IPS-18c (cell line): Measurements from ENCODE around the gene UBE2D1.
"Not testable (repeated sequence)": the region's sequence is repeated elsewhere in the genome, so short reads cannot be mapped to it uniquely, and the experiment has no call there.

Experiments used
- H3K4me3 ChIP-seq: 2 replicates; pipeline ENCODE4 v1.7.0; 2013; ENCODE audit warnings: low read depth, mild to moderate bottlenecking, low read length, moderate library complexity; ENCODE audit not compliant: insufficient read depth
- H3K9me3 ChIP-seq: one replicate; pipeline ENCODE4 v1.6.1; 2013; ENCODE audit warnings: mild to moderate bottlenecking, low read length, moderate library complexity; ENCODE audit not compliant: control insufficient read depth, insufficient read depth

UBE2D1 gene

DNA sequence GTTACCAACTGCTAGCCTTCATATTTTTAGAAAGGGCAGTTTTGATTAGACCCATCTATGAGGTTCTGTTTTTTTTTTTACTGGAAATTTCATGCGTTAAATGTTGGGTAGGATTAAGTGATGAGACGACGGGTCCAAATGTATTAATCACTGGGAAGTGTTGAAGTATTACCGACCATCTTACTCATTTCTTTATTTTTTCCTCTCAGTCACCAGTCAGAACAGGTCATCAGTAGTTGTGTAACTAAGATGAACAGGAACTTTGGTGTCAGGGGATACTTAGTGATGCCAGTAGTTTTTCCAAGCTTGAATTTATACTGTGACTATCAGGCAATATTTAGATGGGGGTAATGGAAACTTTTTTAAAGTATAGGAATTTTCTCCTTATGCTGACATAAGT is 64.6 kb downstream of the UBE2D1 start:
- Histone ChIP-seq H3K9me3 (no peaks in the 10 kb centered on the region), H3K4me3 (no peak overlapping the region)

GRCh38 chr10:58400609-58401008 is 65.8 kb downstream of the UBE2D1 start:
- H3K4me3 ChIP-seq: no peak overlapping the region
- no peaks in the 10 kb centered on the region for H3K9me3 ChIP-seq

DNA sequence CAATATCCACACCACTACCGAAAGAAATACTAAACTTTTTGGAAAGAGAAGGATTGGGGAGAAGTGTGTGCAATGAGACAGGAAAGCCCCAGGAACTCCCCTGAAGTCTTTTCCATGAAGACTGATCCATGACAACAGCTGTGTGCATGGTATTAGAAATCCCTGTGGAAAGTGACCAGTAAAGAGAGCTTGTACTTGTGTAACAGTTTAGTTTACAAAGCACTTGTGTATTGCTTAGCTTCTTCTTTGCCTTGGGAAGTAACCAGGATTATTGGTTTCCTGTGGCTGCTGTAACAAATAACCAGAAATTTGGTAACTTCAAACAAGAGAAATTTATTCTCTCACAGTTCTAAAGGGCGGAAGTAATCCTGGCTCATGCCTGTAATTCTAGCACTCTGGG is 69.2 kb downstream of the UBE2D1 start:
- Histone ChIP-seq H3K9me3 (no peaks in the 10 kb centered on the region), H3K4me3 (no peak overlapping the region)

DNA sequence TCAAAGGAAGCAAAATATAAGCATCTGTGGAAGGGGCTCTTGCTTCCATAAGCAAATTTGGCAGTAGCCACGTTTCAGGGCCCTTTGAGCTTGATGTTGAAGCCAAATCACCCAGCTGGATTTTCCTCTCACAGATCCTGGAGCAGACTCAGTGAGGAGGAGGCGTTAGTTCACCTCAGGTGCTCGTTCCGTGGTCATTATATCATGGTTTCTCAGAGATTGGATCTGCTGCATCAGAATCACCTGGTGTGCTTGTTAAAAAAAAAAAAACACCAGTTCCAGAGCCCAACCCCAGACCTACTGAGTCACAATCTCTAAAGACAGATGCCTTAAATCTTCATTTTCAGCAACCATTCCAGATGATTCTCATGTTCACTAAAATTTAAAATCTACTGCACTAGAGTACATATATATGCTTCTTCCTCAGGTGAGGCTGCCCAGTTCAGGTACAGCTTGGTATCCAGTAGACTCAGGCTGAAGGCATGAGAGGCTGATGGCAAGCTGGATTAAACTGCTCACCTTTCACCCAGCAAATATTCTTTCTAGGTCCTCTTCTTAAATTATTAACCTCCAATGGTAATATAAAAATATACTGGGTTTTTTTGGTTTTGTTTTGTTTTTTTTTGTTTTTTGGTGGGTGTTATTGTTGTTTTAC is 75.3 kb downstream of the UBE2D1 start:
- H3K4me3 ChIP-seq: no peak overlapping the region
- H3K9me3 ChIP-seq: no peaks in the 10 kb centered on the region

- H3K9me3 ChIP-seq: no peaks in the 10 kb centered on the region
- H3K4me3 ChIP-seq: no peak overlapping the region
Measured at GRCh38 chr10:58412502-58412961, 77.7 kb downstream of the UBE2D1 start.

DNA sequence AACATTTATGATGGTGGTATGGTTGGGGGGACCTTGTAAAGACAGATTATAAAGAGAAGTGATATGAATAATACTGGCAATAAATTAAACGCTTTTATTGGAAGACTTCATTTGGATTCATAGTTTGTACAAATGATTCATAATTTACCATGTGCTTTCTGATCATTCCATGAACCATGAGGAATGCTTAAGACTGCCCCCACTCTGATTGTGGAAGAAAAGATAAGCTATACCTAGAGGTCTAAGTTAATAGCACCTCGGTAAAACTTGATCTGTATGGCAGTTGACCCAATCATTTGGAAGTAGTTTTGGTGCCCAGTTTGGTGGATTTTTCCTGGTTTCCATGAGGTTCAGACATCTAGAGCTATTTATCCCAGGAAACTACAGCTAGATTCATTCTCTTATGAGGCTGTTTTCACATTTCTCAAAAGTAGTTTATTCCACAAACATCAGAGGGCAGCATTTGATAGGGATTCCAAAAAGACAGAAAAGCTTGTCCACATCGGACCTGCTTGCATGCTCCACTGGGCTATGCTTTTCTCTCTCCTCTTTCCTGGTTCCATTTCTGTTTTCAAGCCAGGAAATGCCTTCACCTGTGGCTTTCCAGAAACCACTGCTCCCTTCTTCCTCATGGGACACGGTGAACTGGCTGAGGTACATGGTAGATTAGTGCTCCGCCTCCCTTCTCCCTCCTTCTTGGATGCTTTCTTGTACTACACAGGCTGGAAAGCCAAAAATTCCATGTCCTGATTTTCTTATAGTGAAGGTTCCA is 79.7 kb downstream of the UBE2D1 start:
- no peak overlapping the region for H3K4me3 ChIP-seq

DNA sequence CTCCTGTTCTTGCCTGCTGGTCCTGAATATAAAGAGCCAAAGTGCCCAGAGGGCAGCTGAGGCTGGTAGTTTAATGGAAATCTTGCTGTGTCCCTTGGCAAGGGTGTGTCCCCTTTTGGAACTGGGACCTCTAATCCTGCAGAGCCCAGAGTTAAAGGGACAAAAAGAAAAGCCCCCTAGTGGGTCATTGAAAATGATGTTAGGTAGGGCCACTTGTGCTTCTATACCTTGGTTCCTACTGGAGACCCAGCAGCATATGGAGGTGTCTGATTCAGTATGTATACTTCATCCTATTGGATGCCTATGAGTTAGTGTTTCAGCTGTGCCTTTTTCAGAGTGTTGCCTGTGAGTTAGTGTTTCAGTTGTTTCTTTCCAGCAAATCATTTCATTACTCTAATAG is 81.0 kb downstream of the UBE2D1 start:
- Histone ChIP-seq H3K9me3 (no peaks in the 10 kb centered on the region), H3K4me3 (no peak overlapping the region)

More for the DNA sequence above, 79.7 kb downstream of the UBE2D1 start:
- no peaks in the 10 kb centered on the region for H3K9me3 ChIP-seq

- H3K9me3 ChIP-seq: not testable (repeated sequence)
Measured at GRCh38 chr10:58417902-58418301, 83.1 kb downstream of the UBE2D1 start.

More at GRCh38 chr10:58417902-58418301, 83.1 kb downstream of the UBE2D1 start:
- H3K4me3 ChIP-seq: not testable (repeated sequence)
